Neural crest cell (in vitro differentiated cells): ENCODE results near the gene ELOA. TPM values are rescaled to one million over a fixed set of nuclear protein-coding genes. Genes with fewer than 3 reads are reported as not detected.
"Not testable (repeated sequence)": the region's sequence is repeated elsewhere in the genome, so short reads cannot be mapped to it uniquely, and the experiment has no call there.

ENCODE experiments used
- DNase-seq: peaks from one replicate; pipeline ENCODE4 v3.0.0; 2021; ENCODE audit warnings: low read depth, mixed read lengths, low spot score
- H3K27ac Mint-ChIP-seq: one replicate; pipeline ENCODE4 v1.8.0; 2021; ENCODE audit warnings: mild to moderate bottlenecking, mixed read lengths; ENCODE audit not compliant: unreplicated experiment
- H3K27me3 Mint-ChIP-seq: 2 replicates; pipeline ENCODE4 v1.8.0; 2021; ENCODE audit warnings: low read depth, mild to moderate bottlenecking, mixed read lengths
- H3K36me3 Mint-ChIP-seq: 2 replicates; pipeline ENCODE4 v1.8.0; 2021; ENCODE audit warnings: low read depth, mild to moderate bottlenecking, mixed read lengths
- H3K4me1 Mint-ChIP-seq: 2 replicates; pipeline ENCODE4 v1.8.0; 2021; ENCODE audit warnings: mixed read lengths
- H3K4me3 Mint-ChIP-seq: one replicate; pipeline ENCODE4 v1.8.0; 2021; ENCODE audit warnings: mild to moderate bottlenecking, mixed read lengths
- H3K9me3 Mint-ChIP-seq: 2 replicates; pipeline ENCODE4 v1.8.0; 2021; ENCODE audit warnings: mixed read lengths
- total RNA-seq: library from RNA; stranded (reverse); gene quantifications from 2 replicates; pipeline ENCODE4 v1.2.1, GENCODE V29; 2021
- TF ChIP-seq, protein P1 (sequence below): fragments of 200-600 bp; sonication (generic); conservative IDR thresholded peaks from 2 replicates; pipeline ENCODE4 v1.5.0; 2021; ENCODE audit warnings: antibody characterized with exemption, mild to moderate bottlenecking

Gene ELOA
- total RNA-seq, 1 donor from 2014 or later: 45.8 TPM

DNA sequence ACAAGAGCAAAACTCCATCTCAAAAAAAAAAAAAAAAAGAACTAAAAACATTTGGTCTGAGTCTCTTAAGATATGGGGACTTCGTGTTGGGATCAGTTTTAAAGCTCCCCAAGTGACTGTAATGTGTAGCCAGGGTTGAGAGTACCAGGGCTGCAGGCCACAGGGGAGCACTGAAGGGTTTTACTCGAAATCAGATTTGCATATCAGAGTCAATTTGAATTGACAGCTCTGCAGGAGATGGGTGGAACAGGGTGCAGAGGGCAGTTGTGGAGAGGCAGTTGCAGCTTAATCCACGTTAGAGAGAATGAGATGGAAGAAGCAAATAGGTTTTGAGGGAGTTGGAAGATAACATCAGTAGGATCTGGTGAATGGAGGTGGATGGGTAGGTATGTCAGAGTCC lies 20.6 kb upstream of the ELOA start:
- Mint-ChIP-seq H3K27ac (no peak overlapping the region), H3K9me3 (no peaks in the 10 kb centered on the region), H3K4me3 (no peak overlapping the region), H3K36me3 (no peaks in the 10 kb centered on the region), H3K27me3 (no peaks in the 10 kb centered on the region), H3K4me1 (peaks cover 7% of the 10 kb centered on the region)
- TF ChIP-seq, protein P1, sequence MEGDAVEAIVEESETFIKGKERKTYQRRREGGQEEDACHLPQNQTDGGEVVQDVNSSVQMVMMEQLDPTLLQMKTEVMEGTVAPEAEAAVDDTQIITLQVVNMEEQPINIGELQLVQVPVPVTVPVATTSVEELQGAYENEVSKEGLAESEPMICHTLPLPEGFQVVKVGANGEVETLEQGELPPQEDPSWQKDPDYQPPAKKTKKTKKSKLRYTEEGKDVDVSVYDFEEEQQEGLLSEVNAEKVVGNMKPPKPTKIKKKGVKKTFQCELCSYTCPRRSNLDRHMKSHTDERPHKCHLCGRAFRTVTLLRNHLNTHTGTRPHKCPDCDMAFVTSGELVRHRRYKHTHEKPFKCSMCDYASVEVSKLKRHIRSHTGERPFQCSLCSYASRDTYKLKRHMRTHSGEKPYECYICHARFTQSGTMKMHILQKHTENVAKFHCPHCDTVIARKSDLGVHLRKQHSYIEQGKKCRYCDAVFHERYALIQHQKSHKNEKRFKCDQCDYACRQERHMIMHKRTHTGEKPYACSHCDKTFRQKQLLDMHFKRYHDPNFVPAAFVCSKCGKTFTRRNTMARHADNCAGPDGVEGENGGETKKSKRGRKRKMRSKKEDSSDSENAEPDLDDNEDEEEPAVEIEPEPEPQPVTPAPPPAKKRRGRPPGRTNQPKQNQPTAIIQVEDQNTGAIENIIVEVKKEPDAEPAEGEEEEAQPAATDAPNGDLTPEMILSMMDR: no peak
- no peak for DNase-seq

DNA sequence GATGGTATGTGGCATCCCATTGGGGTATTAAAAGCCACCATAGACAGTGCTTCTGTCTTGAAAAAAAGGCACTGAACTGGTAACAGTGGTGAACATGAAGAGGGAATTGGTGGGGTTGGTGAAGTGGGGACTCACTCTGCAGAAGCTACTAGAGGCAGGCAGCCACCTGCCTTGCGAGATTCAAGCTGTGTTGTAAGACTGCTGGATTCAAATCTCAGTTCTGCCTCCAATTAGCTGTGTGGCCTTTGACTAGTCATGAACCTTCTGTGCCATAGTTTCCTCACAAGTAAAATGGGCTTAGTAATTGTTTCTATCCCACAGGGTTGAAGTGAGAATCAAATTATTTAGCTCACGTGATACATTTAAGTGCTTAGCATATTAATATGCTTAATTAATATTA lies 16.6 kb upstream of the ELOA start:
- H3K9me3 Mint-ChIP-seq: no peaks in the 10 kb centered on the region
- no peak overlapping the region for H3K27ac Mint-ChIP-seq
- peaks cover 18% of the 10 kb centered on the region for H3K4me1 Mint-ChIP-seq
- TF ChIP-seq, protein P1: no peak
- no peaks in the 10 kb centered on the region for H3K27me3 Mint-ChIP-seq
- no peaks in the 10 kb centered on the region for H3K36me3 Mint-ChIP-seq
- no peak overlapping the region for H3K4me3 Mint-ChIP-seq
- DNase-seq: no peak

DNA sequence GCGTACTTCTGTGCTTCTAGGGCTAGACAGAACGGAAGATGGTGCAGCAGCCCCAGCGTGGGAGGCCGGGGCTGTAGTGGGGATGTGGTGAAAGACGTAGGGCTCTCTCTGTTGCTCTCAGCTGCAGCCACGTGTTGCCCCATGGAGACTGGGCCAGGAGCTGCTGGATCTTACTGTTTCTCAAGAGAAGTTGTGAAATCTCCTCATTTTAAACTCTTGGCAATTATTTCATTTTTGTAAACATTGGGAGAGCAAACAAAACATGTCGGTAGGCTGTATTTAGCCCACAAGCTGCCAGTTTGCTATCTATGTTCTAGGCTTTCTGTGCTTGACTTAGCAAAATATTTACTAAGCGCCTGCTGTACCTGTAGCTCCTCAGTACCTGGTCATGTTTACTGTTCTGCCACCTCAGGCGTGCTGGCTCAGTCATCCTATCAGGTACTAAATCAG lies 15.9 kb upstream of the ELOA start:
- Mint-ChIP-seq H3K36me3 (no peaks in the 10 kb centered on the region), H3K4me3 (no peak overlapping the region), H3K27ac (no peak overlapping the region), H3K27me3 (no peaks in the 10 kb centered on the region), H3K9me3 (no peaks in the 10 kb centered on the region), H3K4me1 (peaks cover 18% of the 10 kb centered on the region)
- no peak for DNase-seq
- TF ChIP-seq, protein P1: no peak

DNA sequence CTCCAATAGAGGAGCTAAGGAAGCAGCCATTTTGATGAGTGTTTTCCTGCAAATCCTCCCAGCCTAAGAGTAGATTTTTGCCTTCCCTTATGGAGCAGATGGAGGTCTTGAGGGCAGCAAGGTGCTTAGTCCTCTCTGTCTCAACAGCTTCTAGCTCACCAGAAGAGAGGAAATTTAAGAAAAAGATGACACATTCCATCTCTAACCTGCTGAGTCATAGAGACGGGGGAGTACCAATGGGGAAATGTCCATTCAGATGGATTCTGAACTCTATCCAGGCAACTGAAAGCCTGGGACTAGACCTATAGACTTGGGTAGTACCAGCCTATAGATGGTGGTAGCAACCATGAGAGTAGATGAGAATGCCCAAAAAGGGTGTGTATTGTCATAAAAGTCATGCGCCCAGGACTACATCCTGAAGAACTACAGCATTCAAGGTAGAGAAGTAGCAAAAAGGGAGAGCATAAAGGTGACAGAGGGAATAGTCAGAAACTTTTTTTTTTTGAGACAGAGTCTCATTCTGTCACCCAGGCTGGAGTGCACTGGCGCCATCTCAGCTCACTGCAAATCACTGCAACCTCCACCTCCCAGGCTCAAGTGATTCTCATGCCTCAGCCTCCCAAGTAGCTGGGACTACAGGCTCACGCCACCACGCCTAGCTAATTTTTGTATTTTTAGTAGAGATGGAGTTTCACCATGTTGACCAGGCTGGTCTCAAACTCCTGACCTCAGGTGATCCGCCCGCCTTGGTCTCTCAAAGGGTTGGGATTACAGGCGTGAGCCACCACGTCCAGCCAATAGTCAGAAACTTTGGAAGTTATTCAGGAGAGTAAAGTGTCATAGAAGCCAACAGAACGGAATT lies 10.7 kb upstream of the ELOA start:
- TF ChIP-seq, protein P1: no peak
- DNase-seq: no peak
- H3K4me1 Mint-ChIP-seq: peaks cover 16% of the 10 kb centered on the region
- H3K9me3 Mint-ChIP-seq: no peaks in the 10 kb centered on the region
- H3K4me3 Mint-ChIP-seq: no peak overlapping the region
- peaks cover 2% of the 10 kb centered on the region for H3K36me3 Mint-ChIP-seq
- peak overlapping the region; percentile 17 for H3K27ac Mint-ChIP-seq
- H3K27me3 Mint-ChIP-seq: no peaks in the 10 kb centered on the region

DNA sequence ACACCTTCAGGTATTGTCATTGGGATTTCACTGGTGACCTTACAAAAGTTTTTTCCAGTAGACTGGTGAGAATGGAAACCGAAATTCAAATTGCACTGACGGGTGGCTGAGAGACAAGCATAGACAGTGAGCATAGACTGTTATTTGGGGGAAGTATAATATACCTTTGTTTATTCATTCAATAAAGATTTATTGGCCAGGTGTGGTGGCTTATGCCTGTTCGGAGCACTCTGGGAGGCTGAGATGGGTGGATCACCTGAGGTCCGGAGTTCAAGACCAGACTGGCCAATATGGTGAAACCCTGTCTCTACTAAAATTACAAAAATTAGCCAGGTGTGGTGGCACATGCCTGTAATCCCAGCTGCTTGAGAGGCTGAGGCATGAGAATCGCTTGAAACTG lies 10.0 kb upstream of the ELOA start:
- not testable (repeated sequence) for H3K27me3 Mint-ChIP-seq

DNA sequence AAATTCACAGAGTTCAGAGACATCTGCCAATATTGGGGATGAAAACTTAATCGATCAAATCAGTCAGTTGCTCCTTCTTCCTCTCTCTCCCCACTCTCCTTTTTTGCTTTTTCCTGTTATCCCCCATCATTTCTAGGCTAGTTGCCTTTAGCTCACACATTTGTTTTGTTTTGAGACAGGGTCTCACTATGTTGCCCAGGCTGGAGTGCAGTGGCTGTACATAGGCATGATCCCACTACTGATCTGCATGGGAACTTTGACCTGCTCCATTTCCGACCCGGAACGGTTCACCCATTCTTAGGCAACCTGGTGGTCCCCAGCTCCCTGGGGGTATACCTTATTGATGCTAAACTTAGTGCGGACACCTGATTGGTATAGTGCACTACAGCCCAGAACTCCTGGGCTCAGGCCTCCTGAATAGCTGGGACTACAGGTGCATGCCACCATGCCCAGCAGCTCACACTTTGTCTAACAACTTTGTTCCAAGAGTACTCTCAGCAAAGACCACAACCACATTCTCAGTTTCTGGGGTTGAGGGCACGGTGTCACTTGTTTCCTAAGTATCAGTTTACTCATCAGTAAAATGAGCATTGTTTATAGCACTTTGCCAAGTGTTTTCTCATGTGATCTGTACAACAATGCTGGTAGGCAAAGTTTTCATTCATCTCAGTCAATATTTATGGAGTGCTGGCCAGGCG lies 6.7 kb upstream of the ELOA start:
- Mint-ChIP-seq H3K4me1 (no peaks in the 10 kb centered on the region), H3K27ac (no peak overlapping the region), H3K4me3 (no peak overlapping the region), H3K9me3 (no peaks in the 10 kb centered on the region), H3K27me3 (no peaks in the 10 kb centered on the region), H3K36me3 (peaks cover 2% of the 10 kb centered on the region)
- DNase-seq: no peak
- TF ChIP-seq, protein P1: no peak

More for the DNA sequence above, 10.0 kb upstream of the ELOA start:
- not testable (repeated sequence) for DNase-seq, H3K27ac Mint-ChIP-seq, H3K4me3 Mint-ChIP-seq, H3K4me1 Mint-ChIP-seq, H3K36me3 Mint-ChIP-seq, H3K9me3 Mint-ChIP-seq
